OCI-LY3 (cell line): ENCODE measurements around the gene CFAP74.

Experiments
- H2AFZ ChIP-seq: fragments of 200-600, 300-600 bp; shearing (Covaris generic); 2 replicates; pipeline ENCODE4 v1.6.0; 2014; ENCODE audit warnings: antibody characterized with exemption, low read depth, low read length
- H3K27ac ChIP-seq: fragments of 200-600, 300-600 bp; sonication (generic); 2 replicates; pipeline ENCODE4 v1.5.1; 2014; ENCODE audit warnings: mild to moderate bottlenecking, low read length, moderate library complexity, mixed read lengths
- H3K27me3 ChIP-seq: fragments of 200-600, 300-600 bp; sonication (generic); 2 replicates; pipeline ENCODE4 v1.6.1; 2014; ENCODE audit warnings: low read depth, low read length, mixed read lengths
- H3K36me3 ChIP-seq: fragments of 200-600, 300-600 bp; sonication (generic); replicated peaks from 2 replicates; pipeline ENCODE3; 2014; ENCODE audit warnings: low read depth, low read length, mixed read lengths
- H3K4me1 ChIP-seq: fragments of 300-600, 200-600 bp; sonication (generic); 2 replicates; pipeline ENCODE4 v1.6.1; 2014; ENCODE audit warnings: low read length, mixed read lengths
- H3K4me2 ChIP-seq: fragments of 200-600, 300-600 bp; sonication (generic); 2 replicates; pipeline ENCODE4 v1.6.1; 2014; ENCODE audit warnings: low read length, mixed read lengths
- H3K4me3 ChIP-seq: fragments of 300-600, 200-600 bp; sonication (generic); 2 replicates; pipeline ENCODE4 v1.5.1; 2014; ENCODE audit warnings: antibody characterized with exemption, mild to moderate bottlenecking, low read length, moderate library complexity
- H3K79me2 ChIP-seq: fragments of 300-600, 200-600 bp; shearing (Covaris generic); 2 replicates; pipeline ENCODE4 v1.6.1; 2014; ENCODE audit warnings: mild to moderate bottlenecking, low read length, mixed read lengths
- H3K9ac ChIP-seq: fragments of 300-600, 200-600 bp; shearing (Covaris generic); 2 replicates; pipeline ENCODE4 v1.6.0; 2014; ENCODE audit warnings: mild to moderate bottlenecking, low read length, moderate library complexity
- H3K9me3 ChIP-seq: fragments of 200-600, 300-600 bp; shearing (Covaris generic); 2 replicates; pipeline ENCODE4 v1.6.1; 2014; ENCODE audit warnings: low read length, mixed read lengths; ENCODE audit not compliant: insufficient read depth
- H4K20me1 ChIP-seq: fragments of 200-600, 300-600 bp; sonication (generic); 2 replicates; pipeline ENCODE4 v1.6.1; 2016; ENCODE audit warnings: low read length, mixed read lengths; ENCODE audit not compliant: insufficient read depth
- CTCF ChIP-seq: fragments of 200-600, 300-600 bp; sonication (generic); IDR thresholded peaks from 2 replicates; pipeline ENCODE4 v1.5.1; 2014; ENCODE audit warnings: antibody characterized with exemption, low read length, low read depth
- EZH2phosphoT487 ChIP-seq: fragments of 200-600 bp; shearing (Covaris generic); IDR thresholded peaks from 2 replicates; pipeline ENCODE4 v1.6.1; 2018; ENCODE audit warnings: antibody characterized with exemption, mixed run types, low read depth

The CFAP74 gene

GRCh38 chr1:1928231-1929101, 75.1 kb downstream of the CFAP74 start:
- H3K36me3 ChIP-seq, result no peaks in the 10 kb centered on the region
- no peaks in the 10 kb centered on the region for H4K20me1 ChIP-seq
- H3K4me3 ChIP-seq, result no peak overlapping the region
- no peak overlapping the region for H3K9ac ChIP-seq
- no peak overlapping the region for H3K4me2 ChIP-seq
- TF ChIP-seq CTCF, result no peak
- no peak for TF ChIP-seq EZH2phosphoT487
- H3K79me2 ChIP-seq, result no peaks in the 10 kb centered on the region
- no peak overlapping the region for H2AFZ ChIP-seq
- H3K4me1 ChIP-seq, result no peaks in the 10 kb centered on the region
- H3K27me3 ChIP-seq, result no peaks in the 10 kb centered on the region
- H3K9me3 ChIP-seq, result no peaks in the 10 kb centered on the region
- no peak overlapping the region for H3K27ac ChIP-seq

GRCh38 chr1:1927751-1928150, 75.8 kb downstream of the CFAP74 start:
- Histone ChIP-seq H4K20me1 (no peaks in the 10 kb centered on the region), H3K4me2 (no peak overlapping the region), H2AFZ (no peak overlapping the region), H3K27ac (no peak overlapping the region), H3K4me1 (no peaks in the 10 kb centered on the region), H3K9ac (no peak overlapping the region), H3K4me3 (no peak overlapping the region), H3K79me2 (no peaks in the 10 kb centered on the region), H3K36me3 (no peaks in the 10 kb centered on the region), H3K9me3 (no peaks in the 10 kb centered on the region), H3K27me3 (no peaks in the 10 kb centered on the region)
- TF ChIP-seq EZH2phosphoT487, result no peak
- no peak for TF ChIP-seq CTCF

- Histone ChIP-seq H3K79me2 (no peaks in the 10 kb centered on the region), H3K9ac (no peak overlapping the region), H3K36me3 (no peaks in the 10 kb centered on the region), H3K4me2 (no peak overlapping the region), H3K27ac (no peak overlapping the region), H2AFZ (no peak overlapping the region), H4K20me1 (no peaks in the 10 kb centered on the region), H3K4me3 (no peak overlapping the region), H3K9me3 (no peaks in the 10 kb centered on the region), H3K27me3 (no peaks in the 10 kb centered on the region), H3K4me1 (no peaks in the 10 kb centered on the region)
- no peak for TF ChIP-seq CTCF
- no peak for TF ChIP-seq EZH2phosphoT487
These were observed 76.5 kb downstream of the CFAP74 start for GRCh38 chr1:1926886-1927660.

- no peak overlapping the region for H3K4me3 ChIP-seq
- H3K9ac ChIP-seq, result no peak overlapping the region
- TF ChIP-seq CTCF (no peak), EZH2phosphoT487 (no peak)
- no peaks in the 10 kb centered on the region for H3K9me3 ChIP-seq
- H2AFZ ChIP-seq, result no peak overlapping the region
- H3K27me3 ChIP-seq, result no peaks in the 10 kb centered on the region
- no peaks in the 10 kb centered on the region for H4K20me1 ChIP-seq
- H3K4me2 ChIP-seq, result no peak overlapping the region
- no peaks in the 10 kb centered on the region for H3K4me1 ChIP-seq
- H3K36me3 ChIP-seq, result no peaks in the 10 kb centered on the region
- H3K79me2 ChIP-seq, result no peaks in the 10 kb centered on the region
- H3K27ac ChIP-seq, result no peak overlapping the region
These were observed 77.2 kb downstream of the CFAP74 start for GRCh38 chr1:1926346-1926811.
